Activated CD4-positive, alpha-beta T cell treated with anti-CD3 and anti-CD28 coated beads, Interleukin-2, amount 10 ng/mL, durations not matched to agents 24 days and 14 days (primary cell): Measurements from ENCODE around the gene UBR2. TPM values are rescaled to one million over a fixed set of nuclear protein-coding genes. Genes with fewer than 3 reads are reported as not detected.

Experiments used
- total RNA-seq: library from RNA; stranded (reverse); gene quantifications from 2 replicates; pipeline ENCODE4 v1.2.3, GENCODE V29; 2022

Gene UBR2
- total RNA-seq, 1 donor from 2014 or later: 30.8 TPM

Other genes with a start within 250 kb of the UBR2 start
- 37.0 and 37.3 TPM in 2 replicates for gene TRERF1, start 112.1 kb upstream of the UBR2 start, total RNA-seq
- not detected in 2 replicates for gene PRPH2, start 158.6 kb downstream of the UBR2 start, total RNA-seq
- 18.4 TPM in 2 replicates for gene TBCC, start 182.1 kb downstream of the UBR2 start, total RNA-seq
- 12.5 and 12.9 TPM in 2 replicates for gene BICRAL, start 218.0 kb downstream of the UBR2 start, total RNA-seq